Activated CD8-positive, alpha-beta T cell treated with anti-CD3 and anti-CD28 coated beads for 36 hours (primary cell): ENCODE data around the gene DNAAF2. TPM values are rescaled to one million over a fixed set of nuclear protein-coding genes. Genes with fewer than 3 reads are reported as not detected.

Experiments
- ATAC-seq: fragments of 200-7000 bp; cut with Tn5 transposase; one replicate; pipeline ENCODE4 v1.10.0; 2021; ENCODE audit warnings: mild to moderate bottlenecking, moderate library complexity
- CTCF ChIA-PET: fragments of 350-600 bp; sonication (Branson Sonifier 250); formaldehyde crosslinking; loops from one replicate; lab custom pipeline; 2021; ENCODE audit warnings: antibody characterized with exemption; lab: Charles Lee
- POLR2A ChIA-PET: fragments of 350-600 bp; sonication (Branson Sonifier 250); formaldehyde crosslinking; loops from one replicate; lab custom pipeline; 2021; ENCODE audit warnings: antibody characterized with exemption; lab: Charles Lee
- DNase-seq: peaks from one replicate; pipeline ENCODE4 v3.0.0-alpha.2; 2020
- H3K27ac Mint-ChIP-seq: one replicate; pipeline ENCODE4 v1.8.0; 2021; ENCODE audit warnings: mild to moderate bottlenecking, mixed read lengths
- H3K27me3 Mint-ChIP-seq: one replicate; pipeline ENCODE4 v1.8.0; 2021; ENCODE audit warnings: mixed read lengths
- H3K36me3 Mint-ChIP-seq: one replicate; pipeline ENCODE4 v1.8.0; 2021; ENCODE audit warnings: low read depth, mixed read lengths
- H3K4me1 Mint-ChIP-seq: one replicate; pipeline ENCODE4 v1.8.0; 2021; ENCODE audit warnings: low read depth, mixed read lengths
- H3K4me3 Mint-ChIP-seq: one replicate; pipeline ENCODE4 v1.8.0; 2021; ENCODE audit warnings: mild to moderate bottlenecking, moderate library complexity, mixed read lengths
- H3K9me3 Mint-ChIP-seq: one replicate; pipeline ENCODE4 v1.8.0; 2021; ENCODE audit warnings: mixed read lengths
- CTCF ChIP-seq: fragments of 200-600 bp; IDR thresholded peaks from one replicate; pipeline ENCODE4 v1.8.0; 2022; ENCODE audit warnings: antibody characterized with exemption, mild to moderate bottlenecking
- intact Hi-C: fragments of 100-400 bp; cut with micrococcal nuclease; formaldehyde crosslinking; loops from one replicate; pipeline ENCODE4 v1.10.0; 2022
- total RNA-seq, 2 experiments: library from RNA; stranded (reverse); gene quantifications; one replicate each; pipeline ENCODE4 v1.2.3, GENCODE V29; 2021

Gene DNAAF2
- total RNA-seq, 2 experiments from 2014 or later: 10.4 to 11.0 TPM

- Mint-ChIP-seq H3K4me1 (peaks cover 40% of the 10 kb centered on the region), H3K36me3 (peaks cover 43% of the 10 kb centered on the region), H3K4me3 (no peak overlapping the region), H3K27me3 (no peaks in the 10 kb centered on the region), H3K9me3 (no peaks in the 10 kb centered on the region), H3K27ac (peak overlapping the region; percentile 56)
- no peak for DNase-seq
- POLR2A ChIA-PET: interaction anchor here (0.9 kb wide), 1 partner anchor 43 kb away, joined by 3 read pairs; the partner anchor contains the start of gene LRR1
- TF ChIP-seq CTCF: no peak
- CTCF ChIA-PET: interaction anchor here (0.6 kb wide), 1 partner anchor 70 kb away, joined by 3 read pairs; no protein-coding TSS in a partner anchor
- no peak for ATAC-seq
- intact Hi-C loops: no loop called here
Observed at GRCh38 chr14:49642163-49642562, 7.1 kb upstream of the DNAAF2 start.

DNA sequence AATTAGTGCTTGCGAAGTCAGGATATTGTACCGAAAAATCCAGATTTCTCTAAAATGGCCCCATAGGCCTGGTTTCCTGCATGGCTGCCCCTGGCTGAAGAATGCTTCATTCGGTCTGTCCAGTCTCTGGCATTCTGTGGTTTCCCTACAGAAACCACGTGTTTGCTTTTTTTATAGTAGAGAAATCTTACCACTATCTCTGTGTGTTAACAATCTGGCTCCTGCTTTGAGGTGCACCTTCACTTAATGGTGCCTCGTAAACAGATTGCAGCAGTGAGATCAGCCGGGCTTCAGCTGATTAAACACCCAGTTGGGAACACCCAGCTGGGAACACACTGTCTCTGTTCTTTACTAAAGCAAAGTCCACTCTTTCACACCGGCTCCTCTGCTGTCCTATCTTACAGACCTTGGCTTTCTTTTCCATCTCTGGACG is 6.7 kb upstream of the DNAAF2 start:
- Mint-ChIP-seq H3K27me3 (no peaks in the 10 kb centered on the region), H3K4me3 (no peak overlapping the region), H3K36me3 (peaks cover 43% of the 10 kb centered on the region), H3K9me3 (no peaks in the 10 kb centered on the region), H3K27ac (peak overlapping the region; percentile 56), H3K4me1 (peaks cover 44% of the 10 kb centered on the region)
- ChIA-PET POLR2A (interaction anchor here (0.7 to 0.9 kb wide), 2 partner anchors 43 to 190 kb away, joined by 3 read pairs; partner anchors contain the start of gene LRR1), CTCF (interaction anchor here (1.0 kb wide), 1 partner anchor 40 kb away, joined by 3 read pairs; no protein-coding TSS in a partner anchor)
- intact Hi-C loops: no loop called here
- DNase-seq (no peak), ATAC-seq (no peak)
- no peak for TF ChIP-seq CTCF

DNA sequence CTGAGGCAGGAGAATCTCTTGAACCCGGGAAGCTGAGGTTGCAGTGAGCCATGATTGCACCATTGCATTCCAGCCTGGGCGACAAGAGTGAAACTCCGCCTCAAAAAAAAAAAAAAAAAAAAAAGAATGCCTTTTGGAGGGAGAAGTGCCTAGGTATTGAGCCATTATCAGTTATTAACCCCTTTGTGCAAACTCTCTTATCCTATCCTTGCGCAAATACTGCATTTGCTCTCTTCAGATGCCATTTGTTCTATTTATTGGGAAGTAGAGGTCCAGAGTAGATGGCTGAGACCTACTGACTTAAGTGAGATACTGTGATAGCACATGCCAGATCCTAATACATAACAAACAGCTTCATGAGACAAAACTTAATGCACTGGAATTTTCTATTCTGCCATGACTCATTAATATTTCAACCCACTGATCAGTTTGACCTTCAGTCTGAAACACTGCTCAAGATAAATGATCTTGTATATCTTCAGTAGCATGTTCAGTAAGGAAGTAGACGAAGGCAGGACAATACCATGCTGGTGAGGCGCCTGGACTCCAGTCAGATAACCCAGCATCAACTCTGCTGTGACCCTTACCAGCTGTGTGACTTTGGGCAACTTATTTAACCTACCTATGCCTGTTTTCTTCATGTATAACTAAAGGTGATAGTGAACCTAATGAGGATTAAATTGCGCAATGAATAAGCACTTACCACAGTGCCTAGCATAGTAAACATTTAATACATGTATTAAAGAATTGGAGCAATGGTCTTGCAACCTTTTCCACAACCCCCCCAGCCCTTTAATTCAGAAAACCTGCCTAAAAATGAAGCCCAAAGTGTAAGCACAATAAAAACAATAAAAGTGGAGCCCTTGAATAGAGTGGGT is 5.7 kb upstream of the DNAAF2 start:
- Mint-ChIP-seq H3K27me3 (no peaks in the 10 kb centered on the region), H3K27ac (peak overlapping the region; percentile 32), H3K36me3 (peaks cover 50% of the 10 kb centered on the region), H3K4me3 (no peak overlapping the region), H3K4me1 (peaks cover 49% of the 10 kb centered on the region), H3K9me3 (no peaks in the 10 kb centered on the region)
- no peak for DNase-seq
- ChIA-PET POLR2A (interaction anchor here (1.0 to 1.3 kb wide), 3 partner anchors 20 to 54 kb away, joined by 3 read pairs; partner anchors contain the start of genes MGAT2, RPL36AL and RPS29), CTCF (interaction anchor here (1.0 kb wide), 1 partner anchor 39 kb away, joined by 3 read pairs; no protein-coding TSS in a partner anchor)
- intact Hi-C loops: no loop called here
- no peak for ATAC-seq
- TF ChIP-seq CTCF: no peak

DNA sequence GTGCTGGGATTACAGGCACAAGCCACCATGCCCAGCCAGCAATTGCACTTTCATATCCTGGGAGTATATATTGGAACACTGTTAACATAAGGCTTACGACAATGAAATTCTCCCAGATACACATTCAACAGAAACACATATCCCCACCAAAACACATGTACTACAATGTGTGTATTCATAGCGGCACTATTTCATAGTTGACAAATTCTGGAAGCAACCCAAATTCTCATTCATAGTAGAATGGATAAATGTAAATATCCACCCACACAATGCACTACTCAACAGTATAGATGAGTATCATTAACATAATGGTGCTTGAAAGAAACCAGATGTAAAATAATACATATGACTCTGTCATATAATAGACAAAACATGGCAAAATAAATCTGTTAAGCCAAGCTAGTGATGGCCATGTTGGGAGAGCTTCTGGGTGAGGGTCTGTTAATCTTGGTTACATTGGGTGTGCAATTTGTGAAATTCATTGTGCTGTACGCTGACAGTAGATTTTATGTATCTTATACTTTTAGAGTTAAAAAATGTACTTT is 2.6 kb upstream of the DNAAF2 start:
- Mint-ChIP-seq H3K9me3 (no peaks in the 10 kb centered on the region), H3K36me3 (peaks cover 58% of the 10 kb centered on the region), H3K4me3 (peak overlapping the region; percentile 5), H3K4me1 (peaks cover 44% of the 10 kb centered on the region), H3K27me3 (no peaks in the 10 kb centered on the region), H3K27ac (no peak overlapping the region)
- intact Hi-C loops: no loop called here
- ChIA-PET POLR2A (interaction anchor here (0.6 kb wide), 1 partner anchor 56 kb away, joined by 3 read pairs; no protein-coding TSS in a partner anchor), CTCF (interaction anchor here (1.0 to 2.2 kb wide), 2 partner anchors 17 to 214 kb away, joined by 4 to 9 read pairs; partner anchors contain the start of genes MGAT2, NEMF and RPL36AL)
- no peak for TF ChIP-seq CTCF
- no peak for DNase-seq
- ATAC-seq: no peak
